AML-193 (cell line): ENCODE measurements around the gene ALKAL2.

ENCODE experiments used
- DNase-seq, 2 experiments: peaks; one replicate each; lab custom pipeline; 2025; lab: John Stamatoyannopoulos, UW

ALKAL2 gene

DNA sequence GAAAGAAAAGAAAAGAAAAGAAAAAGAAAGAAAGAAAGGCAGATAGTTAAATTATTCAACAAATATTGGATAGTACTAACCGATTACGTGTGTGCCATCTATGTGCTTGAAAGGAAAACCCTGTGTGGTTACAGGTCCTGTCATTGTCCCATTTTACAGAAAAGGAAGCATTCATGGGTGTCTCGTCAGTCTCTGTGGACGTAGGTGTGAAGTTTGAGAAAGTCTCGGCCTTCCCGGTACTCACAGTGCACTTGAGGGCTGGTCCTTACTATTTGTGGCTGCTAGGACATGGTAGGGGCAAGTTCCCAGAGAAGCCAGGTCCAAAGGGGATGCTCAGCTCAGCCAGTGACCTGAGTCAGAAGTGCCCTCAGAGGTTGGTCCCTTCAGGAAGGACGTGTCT, 43.3 kb downstream of the ALKAL2 start:
- no peak for DNase-seq

DNA sequence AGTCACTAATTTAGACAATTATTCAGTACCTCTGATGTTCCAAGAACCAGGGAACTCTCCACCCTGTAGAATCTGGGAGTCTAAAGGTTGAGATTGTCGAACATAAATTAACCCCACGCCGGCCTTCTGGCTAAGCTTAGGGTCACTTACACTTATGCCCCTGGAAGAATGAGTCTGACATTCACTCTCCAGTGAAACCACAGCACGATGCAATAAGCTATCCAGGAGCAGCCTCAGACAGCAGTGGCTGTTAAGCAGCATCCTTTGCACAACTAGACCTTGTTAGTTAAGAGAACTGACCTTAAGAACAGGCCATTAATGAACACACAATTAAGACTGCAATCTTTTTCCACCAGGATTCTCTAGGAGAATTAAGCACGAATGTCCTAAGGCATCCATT, 49.0 kb downstream of the ALKAL2 start:
- no peak for DNase-seq

DNA sequence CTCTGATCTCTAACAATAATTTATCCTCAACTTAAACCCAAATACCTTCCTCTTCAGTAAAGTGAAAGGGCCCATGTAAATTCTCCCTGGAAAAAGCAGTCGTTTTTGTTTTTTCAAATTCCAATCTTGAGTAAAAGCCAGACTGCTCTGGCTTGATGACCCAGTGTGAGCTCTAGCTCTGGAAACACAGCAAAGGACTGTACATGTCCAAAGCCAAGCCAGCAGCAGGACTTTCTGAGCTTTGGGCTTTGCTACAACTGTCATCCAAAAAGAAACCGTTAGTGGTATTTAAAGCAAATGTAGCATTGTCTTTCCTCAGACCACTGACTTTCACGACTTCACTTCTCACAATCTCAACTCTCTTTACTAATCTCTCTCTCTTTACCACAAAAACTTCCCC, 49.5 kb downstream of the ALKAL2 start:
- DNase-seq = no peak

DNA sequence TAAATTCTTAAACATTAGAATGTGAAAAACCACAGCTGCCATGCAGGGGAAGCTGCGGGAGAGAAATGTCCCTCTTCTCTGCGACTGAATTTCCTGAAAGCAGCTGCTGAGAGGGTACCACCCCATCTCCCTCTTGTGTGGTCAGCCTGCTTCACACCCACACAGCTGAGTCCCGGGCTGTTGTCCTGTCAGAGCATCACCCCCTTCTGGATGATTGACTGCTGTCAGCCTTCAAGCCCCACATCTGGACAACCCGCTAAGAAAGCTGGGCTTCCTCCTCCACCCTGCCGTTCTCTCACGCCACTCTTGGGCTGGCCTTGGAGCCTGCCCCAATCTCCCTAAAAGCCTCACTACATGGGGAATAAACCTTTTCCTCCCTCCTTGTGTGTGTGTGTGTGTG, 50.0 kb downstream of the ALKAL2 start:
- DNase-seq = no peak

DNA sequence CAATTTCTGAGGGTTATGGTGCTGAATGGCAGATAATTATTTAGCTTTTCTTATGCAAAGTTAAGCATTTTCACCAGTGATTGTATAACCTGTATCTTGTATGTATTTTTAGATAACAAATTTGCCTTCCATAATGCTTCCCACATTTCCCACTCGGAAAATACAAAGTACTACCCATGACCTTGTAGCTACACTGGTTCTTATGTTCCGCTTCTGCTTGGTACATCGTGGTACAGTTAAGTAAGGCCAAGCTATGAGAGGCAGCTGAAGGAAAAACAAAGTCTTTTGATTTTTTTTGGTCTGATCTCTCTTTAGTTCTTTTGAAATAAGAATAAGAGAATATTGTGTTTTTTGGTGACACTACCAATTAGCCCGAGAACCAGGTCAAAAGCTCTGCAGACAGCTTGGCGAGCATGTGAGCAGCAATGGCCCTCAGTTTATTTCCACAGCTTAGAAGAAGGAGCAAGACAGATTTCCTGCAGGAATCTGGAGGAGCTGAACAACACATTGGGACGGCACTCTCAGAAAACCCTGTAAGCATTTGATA, 50.8 kb downstream of the ALKAL2 start:
- no peak for DNase-seq

DNA sequence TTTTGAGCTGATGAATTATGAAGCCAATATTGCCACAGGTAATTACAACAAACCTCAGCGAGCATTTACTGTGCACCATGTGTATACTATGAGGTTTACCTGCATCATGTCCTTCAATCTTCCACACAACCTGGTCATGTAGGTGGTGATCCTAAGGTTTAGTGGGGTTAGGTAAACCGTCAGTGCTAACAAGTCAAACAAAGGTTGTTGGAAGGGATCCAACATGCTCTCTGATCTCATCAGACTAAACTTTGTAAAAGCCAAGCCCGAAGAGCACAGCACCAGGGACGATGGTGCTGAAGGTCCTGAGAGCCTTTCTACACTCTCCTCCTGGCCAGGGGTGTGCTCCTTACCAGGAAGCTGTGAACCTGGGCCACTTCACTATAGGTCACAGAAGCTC, 53.5 kb downstream of the ALKAL2 start:
- DNase-seq = no peak

DNA sequence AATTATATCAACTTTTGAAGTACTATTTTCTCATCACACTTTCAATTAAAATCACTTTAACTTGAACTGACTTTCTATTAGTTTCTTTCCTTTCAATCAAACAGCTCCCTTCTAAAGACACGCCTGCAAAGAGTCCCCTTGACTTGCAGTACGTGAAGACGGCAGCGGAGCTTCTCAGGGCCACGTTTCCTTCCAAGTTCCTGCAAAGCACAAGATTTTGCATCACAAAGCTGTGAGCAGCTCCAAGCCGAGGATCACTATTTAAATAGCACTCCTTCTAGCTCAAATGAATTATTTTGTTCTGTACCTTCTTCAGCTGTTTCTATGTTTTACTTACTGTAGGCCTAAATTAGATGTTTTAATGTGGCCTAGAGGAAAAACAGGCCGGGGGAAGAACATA, 54.9 kb downstream of the ALKAL2 start:
- DNase-seq = no peak

DNA sequence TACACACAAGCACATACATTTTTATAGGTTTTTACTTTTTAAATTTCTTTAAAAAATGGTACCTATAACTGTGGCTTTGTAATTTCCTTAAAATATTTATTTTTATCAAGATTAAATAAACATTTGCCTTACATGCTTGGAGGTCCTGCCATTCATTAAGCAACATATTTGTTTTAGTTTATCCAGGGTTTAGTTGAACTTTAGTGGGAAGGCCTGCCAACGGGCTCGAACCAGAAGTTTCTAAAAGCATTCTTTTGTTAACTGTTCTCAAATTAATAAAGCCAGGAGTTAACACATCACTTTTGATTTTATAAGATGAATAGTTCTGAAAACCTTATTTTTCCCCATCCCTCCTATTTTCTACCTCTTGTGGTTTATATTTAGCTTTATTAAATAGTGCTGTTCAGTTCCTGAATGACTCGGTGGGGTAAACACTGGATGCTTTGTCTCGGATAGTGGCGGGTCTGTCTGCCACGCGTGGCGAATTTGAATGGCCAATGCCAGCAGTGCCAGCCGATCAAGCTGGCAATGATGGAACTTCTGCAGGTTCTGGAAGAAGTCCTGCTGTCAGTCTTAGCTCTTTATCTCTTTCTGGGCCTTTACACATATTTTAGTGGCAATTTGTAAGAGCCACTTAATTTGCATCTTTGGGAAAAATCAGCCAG, 56.2 kb downstream of the ALKAL2 start:
- no peak for DNase-seq
